Sciatic nerve (tissue), 2 donors: ENCODE data around the gene EDC3. TPM values are rescaled to one million over a fixed set of nuclear protein-coding genes. Genes with fewer than 3 reads are reported as not detected.

ENCODE experiments used
- ATAC-seq: fragments of 200-7000 bp; cut with Tn5 transposase; one replicate; pipeline ENCODE4 v1.9.1; 2020; ENCODE audit warnings: mild to moderate bottlenecking, moderate library complexity
- DNase-seq: peaks from one replicate; pipeline ENCODE4 v3.0.0-alpha.2; 2020; ENCODE audit warnings: low spot score
- intact Hi-C: fragments of 100-400 bp; cut with DNase I; formaldehyde crosslinking; loops from one replicate; pipeline ENCODE4 v1.14.2; 2022
- total RNA-seq: library from RNA; stranded (reverse); fragmentation: NEBNext Ultra II Directional; extraction: Animal tissue kit (Norgen Biotek cat#: 25700); gene quantifications from one replicate; pipeline ENCODE4 v1.2.1, GENCODE V29; 2021
- donor health status: DM: no; HTN: no; CAD: no.
- donor health status: DM: no; HTN: no; CAD: no.

The EDC3 gene
- total RNA-seq, 1 donor from 2014 or later: 32.5 TPM

- intact Hi-C loops: loop anchor here (5.0 kb wide), 1 partner anchor 244 kb away; no protein-coding TSS in a partner anchor
- DNase-seq (peak; percentile 89), ATAC-seq (peak; percentile 2)
These were observed 79.4 kb downstream of the EDC3 start for GRCh38 chr15:74616366-74616939.

- DNase-seq (peak; percentile 99), ATAC-seq (peak; percentile 90)
- intact Hi-C loops: loop anchor here (5.0 kb wide), 1 partner anchor 243 kb away; no protein-coding TSS in a partner anchor
These were observed 80.1 kb downstream of the EDC3 start, which contains the start of gene CLK3 for GRCh38 chr15:74615508-74616365. CLK3 (plus strand) TSS chr15:74615836; CDS start chr15:74619197, 3,361 bp downstream.

GRCh38 chr15:74614744-74615507, 80.9 kb downstream of the EDC3 start:
- ATAC-seq (peak; percentile 90), DNase-seq (peak; percentile 91)
- intact Hi-C loops: loop anchor here (5.0 kb wide), 2 partner anchors 73 to 243 kb away; partner anchors contain the start of gene ARID3B

GRCh38 chr15:74613953-74614743, 81.7 kb downstream of the EDC3 start:
- DNase-seq (no peak), ATAC-seq (peak; percentile 0)
- intact Hi-C loops: loop anchor here (5.0 kb wide), 1 partner anchor 72 kb away; the partner anchor contains the start of gene ARID3B

DNA sequence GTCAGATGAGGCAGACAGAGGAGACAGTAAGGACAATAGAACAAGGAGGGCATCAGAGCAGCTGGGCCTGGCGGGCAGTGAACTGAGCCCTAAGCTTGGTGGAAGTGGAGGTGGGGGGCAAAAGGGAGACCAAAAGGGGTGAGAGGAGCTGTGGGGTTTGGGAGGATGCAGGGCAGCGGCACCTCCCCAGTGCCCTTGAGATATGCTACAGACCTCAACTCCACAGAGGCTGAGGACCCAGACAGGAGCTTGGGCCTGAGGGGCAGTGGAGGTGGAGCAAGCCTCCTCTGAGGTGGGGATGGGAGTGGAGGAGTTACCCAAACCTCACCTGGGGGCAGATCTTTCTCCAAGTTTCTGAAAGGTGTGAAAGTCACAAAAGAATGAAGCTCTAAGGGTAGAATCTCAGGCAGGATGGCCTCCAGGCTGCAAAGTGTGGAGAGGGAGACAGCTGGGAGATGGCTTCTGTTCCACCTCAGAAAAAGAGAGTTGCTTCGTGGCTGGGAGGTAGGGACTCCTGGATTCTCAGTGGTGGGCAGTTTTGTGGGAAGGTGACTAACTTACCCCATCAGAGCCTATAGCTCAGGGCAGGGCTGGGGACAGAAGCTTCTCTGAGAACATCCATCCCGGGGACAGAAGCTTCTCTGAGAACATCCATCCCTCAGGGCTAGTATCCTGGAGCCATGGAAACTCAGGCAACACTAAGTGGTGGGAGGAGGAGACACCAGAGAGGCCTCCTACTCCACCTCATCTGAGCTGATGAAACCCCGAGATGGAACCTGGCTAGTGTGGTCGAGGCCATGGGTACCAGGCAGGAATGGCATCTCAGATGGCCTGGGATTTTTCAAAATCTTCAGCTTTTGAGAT, 82.5 kb downstream of the EDC3 start:
- DNase-seq (no peak), ATAC-seq (no peak)
- intact Hi-C loops: loop anchor here (5.0 kb wide), 1 partner anchor 71 kb away; the partner anchor contains the start of gene ARID3B

DNA sequence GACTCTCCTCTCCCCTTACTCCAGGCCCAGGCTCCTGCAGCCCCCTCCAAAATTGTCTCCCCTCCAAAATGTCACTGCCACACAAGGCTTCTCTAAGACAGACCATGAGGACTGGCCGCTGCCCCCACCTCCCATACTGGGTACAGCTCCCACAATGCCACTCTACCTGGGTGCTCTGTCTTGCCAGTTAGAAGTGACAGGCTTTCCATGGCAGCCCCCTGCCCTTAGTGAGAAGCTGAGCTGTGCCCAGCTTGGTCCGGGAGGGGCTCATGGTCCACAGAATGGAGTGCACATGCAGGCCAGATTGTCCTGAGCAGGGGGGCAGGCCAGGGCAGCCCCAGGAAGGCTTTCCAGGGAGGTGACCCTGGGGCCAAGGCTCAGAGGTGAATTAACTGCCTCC, 83.1 kb downstream of the EDC3 start:
- DNase-seq: no peak
- no peak for ATAC-seq
- intact Hi-C loops: loop anchor here (5.0 kb wide), 1 partner anchor 70 kb away; the partner anchor contains the start of gene ARID3B

- ATAC-seq (no peak), DNase-seq (no peak)
- intact Hi-C loops: loop anchor here (5.0 kb wide), 1 partner anchor 70 kb away; the partner anchor contains the start of gene ARID3B
These were observed 84.0 kb downstream of the EDC3 start for GRCh38 chr15:74611834-74612233.

- intact Hi-C loops: loop anchor here (5.0 kb wide), 1 partner anchor 69 kb away; the partner anchor contains the start of gene ARID3B
- DNase-seq: no peak
- ATAC-seq: no peak
These were observed 84.5 kb downstream of the EDC3 start for GRCh38 chr15:74611341-74611740.

DNA sequence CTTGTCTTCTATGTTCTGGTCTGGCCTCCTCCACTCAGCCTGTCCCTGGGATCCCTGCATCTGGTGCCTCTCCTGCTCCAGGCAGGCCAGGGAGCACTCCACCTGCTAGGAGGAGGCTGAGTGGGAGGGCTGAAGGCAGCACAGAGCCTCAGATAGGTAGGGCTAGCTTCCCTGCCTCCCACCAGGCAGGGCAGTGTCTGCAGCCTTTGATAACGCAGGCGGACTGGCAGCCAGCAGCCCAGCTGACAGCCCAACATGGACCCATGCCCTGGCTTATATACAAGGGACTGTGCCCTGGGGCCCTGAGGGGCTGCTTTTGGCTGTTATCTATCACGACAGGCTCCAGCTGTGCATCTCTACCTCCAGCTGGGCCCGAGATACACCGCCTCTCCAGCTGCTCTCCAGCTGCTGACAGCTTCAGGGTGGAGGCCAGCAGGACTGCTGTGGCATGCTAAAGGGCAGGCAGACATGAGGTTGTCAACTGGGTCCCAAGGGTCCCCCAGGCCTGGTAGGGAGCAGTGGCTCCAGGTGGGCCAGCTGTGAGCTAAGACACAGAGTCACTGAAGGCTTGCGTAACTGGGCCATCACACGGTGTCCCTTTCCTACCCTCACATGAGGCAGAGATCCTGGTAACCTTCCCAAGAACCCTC, 85.4 kb downstream of the EDC3 start:
- DNase-seq (no peak), ATAC-seq (no peak)

DNA sequence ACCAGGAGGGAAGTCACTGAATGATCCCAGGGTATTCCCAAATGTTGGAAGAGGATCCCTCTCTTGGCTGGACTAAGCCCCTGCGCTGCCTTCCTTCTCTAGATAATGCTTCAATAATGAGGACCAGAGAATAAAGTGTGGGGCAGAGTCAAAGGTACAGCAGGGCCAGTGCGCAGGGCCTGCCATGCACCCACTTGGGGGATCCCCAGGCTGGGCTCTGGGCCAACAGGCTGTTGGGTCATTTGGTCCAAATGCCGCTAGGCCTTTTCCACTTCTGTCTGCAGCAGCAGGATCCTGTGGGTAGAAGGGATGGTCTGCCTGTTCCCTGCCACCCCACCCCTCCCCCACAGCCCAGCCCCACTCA, 85.9 kb downstream of the EDC3 start:
- ATAC-seq: no peak
- intact Hi-C loops: loop anchor here (5.0 kb wide), 1 partner anchor 68 kb away; the partner anchor contains the start of gene ARID3B
- DNase-seq: no peak

More for the DNA sequence above, 85.4 kb downstream of the EDC3 start:
- intact Hi-C loops: loop anchor here (5.0 kb wide), 1 partner anchor 68 kb away; the partner anchor contains the start of gene ARID3B

DNA sequence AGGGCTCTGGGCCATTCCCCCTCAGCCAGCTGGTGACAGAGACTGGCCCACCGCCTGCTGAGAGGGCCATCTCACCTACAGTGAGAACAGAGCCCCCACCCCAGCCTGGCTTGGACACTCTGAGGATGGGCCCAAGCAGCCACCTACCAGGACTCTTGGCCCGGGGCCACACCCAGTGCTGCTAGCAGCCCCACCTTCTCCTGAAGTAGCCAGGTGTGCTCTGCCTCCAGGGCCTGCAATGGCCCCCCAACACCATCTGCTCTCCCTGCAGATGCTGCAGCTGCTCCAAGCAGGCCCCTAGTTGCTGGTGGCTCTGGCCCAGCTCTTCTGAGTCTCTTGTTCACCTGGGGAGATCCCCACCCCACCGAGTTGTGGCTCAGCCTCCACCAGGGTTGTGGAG, 87.0 kb downstream of the EDC3 start:
- intact Hi-C loops: no loop called here
- DNase-seq: no peak
- no peak for ATAC-seq

DNA sequence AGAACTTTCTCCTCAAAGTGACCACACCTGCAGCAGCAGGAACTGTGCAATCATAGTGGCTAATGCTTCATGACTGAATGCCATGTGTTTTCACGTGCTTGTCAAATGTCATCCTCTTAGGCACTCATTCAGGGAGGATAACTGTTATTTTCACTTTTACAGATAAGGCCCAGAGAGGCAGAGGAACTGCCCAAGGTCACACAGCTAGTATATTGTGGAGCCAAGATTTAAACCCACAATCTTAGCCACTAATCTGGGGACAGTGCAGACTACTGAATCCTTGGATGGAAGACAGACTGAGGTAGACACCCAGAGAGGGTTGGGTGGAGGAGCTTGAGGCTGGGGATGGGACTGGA, 90.1 kb downstream of the EDC3 start:
- DNase-seq (no peak), ATAC-seq (no peak)
- intact Hi-C loops: no loop called here

GRCh38 chr15:74604983-74605794, 90.6 kb downstream of the EDC3 start:
- no peak for ATAC-seq
- DNase-seq: no peak
- intact Hi-C loops: no loop called here

- ATAC-seq (no peak), DNase-seq (no peak)
- intact Hi-C loops: no loop called here
These were observed 91.8 kb downstream of the EDC3 start for GRCh38 chr15:74603789-74604705.
